Calu3 (cell line): Measurements from ENCODE around the gene KIRREL3. TPM values are rescaled to one million over a fixed set of nuclear protein-coding genes. Genes with fewer than 3 reads are reported as not detected.
"Not testable (repeated sequence)": the region's sequence is repeated elsewhere in the genome, so short reads cannot be mapped to it uniquely, and the experiment has no call there.

Experiments used
- BruUV-seq: library from RNA; stranded (reverse); fragments of 400-500 nt; replicated peaks from 2 replicates; lab custom pipeline; 2021; lab: Mats Ljungman, UMichigan
- CTCF ChIA-PET: fragments of 300-600 bp; sonication (Branson Sonifier 250); formaldehyde crosslinking; loops from one replicate; lab custom pipeline; 2022; ENCODE audit warnings: antibody characterized with exemption; lab: Charles Lee
- DNase-seq: peaks from one replicate; pipeline ENCODE4 v3.0.0; 2022
- H3K27ac Mint-ChIP-seq: one replicate; pipeline ENCODE4 v1.8.0; 2022; ENCODE audit warnings: mixed read lengths; ENCODE audit not compliant: unreplicated experiment
- H3K27me3 Mint-ChIP-seq: one replicate; pipeline ENCODE4 v1.8.0; 2022; ENCODE audit warnings: mixed read lengths; ENCODE audit not compliant: unreplicated experiment
- H3K36me3 Mint-ChIP-seq: one replicate; pipeline ENCODE4 v1.8.0; 2022; ENCODE audit warnings: mild to moderate bottlenecking, moderate library complexity, mixed read lengths; ENCODE audit not compliant: insufficient read depth, unreplicated experiment
- H3K4me1 Mint-ChIP-seq: one replicate; pipeline ENCODE4 v1.8.0; 2022; ENCODE audit warnings: mild to moderate bottlenecking, low read depth, mixed read lengths; ENCODE audit not compliant: unreplicated experiment
- H3K4me3 Mint-ChIP-seq: one replicate; pipeline ENCODE4 v1.8.0; 2022; ENCODE audit warnings: mild to moderate bottlenecking, low read depth, moderate library complexity, mixed read lengths; ENCODE audit not compliant: unreplicated experiment
- H3K9me3 Mint-ChIP-seq: one replicate; pipeline ENCODE4 v1.8.0; 2022; ENCODE audit warnings: low read depth, mixed read lengths; ENCODE audit not compliant: unreplicated experiment
- intact Hi-C: fragments of 100-400 bp; cut with micrococcal nuclease; formaldehyde crosslinking; loops from one replicate; pipeline ENCODE4 v1.10.0; 2022; ENCODE audit not compliant: unreplicated experiment
- total RNA-seq: library from RNA; stranded (reverse); gene quantifications from 2 replicates; pipeline ENCODE4 v1.2.3, GENCODE V29; 2022
- TF ChIP-seq, protein P1 (sequence below): fragments of 200-600 bp; IDR thresholded peaks from one replicate; pipeline ENCODE4 v1.8.0; 2022; ENCODE audit warnings: antibody characterized with exemption; ENCODE audit not compliant: unreplicated experiment

KIRREL3 gene
- total RNA-seq, 1 experiment from 2014 or later: 0.26 TPM

GRCh38 chr11:126391286-126391954, 609.1 kb downstream of the KIRREL3 start:
- Mint-ChIP-seq H3K36me3 (no peaks in the 10 kb centered on the region), H3K4me3 (no peak overlapping the region), H3K4me1 (peaks cover 11% of the 10 kb centered on the region), H3K9me3 (no peaks in the 10 kb centered on the region), H3K27ac (no peak overlapping the region), H3K27me3 (no peaks in the 10 kb centered on the region)
- no peak for DNase-seq
- no TSS peak for BruUV-seq
- CTCF ChIA-PET: no interaction called here
- intact Hi-C loops: no loop called here
- TF ChIP-seq, protein P1, sequence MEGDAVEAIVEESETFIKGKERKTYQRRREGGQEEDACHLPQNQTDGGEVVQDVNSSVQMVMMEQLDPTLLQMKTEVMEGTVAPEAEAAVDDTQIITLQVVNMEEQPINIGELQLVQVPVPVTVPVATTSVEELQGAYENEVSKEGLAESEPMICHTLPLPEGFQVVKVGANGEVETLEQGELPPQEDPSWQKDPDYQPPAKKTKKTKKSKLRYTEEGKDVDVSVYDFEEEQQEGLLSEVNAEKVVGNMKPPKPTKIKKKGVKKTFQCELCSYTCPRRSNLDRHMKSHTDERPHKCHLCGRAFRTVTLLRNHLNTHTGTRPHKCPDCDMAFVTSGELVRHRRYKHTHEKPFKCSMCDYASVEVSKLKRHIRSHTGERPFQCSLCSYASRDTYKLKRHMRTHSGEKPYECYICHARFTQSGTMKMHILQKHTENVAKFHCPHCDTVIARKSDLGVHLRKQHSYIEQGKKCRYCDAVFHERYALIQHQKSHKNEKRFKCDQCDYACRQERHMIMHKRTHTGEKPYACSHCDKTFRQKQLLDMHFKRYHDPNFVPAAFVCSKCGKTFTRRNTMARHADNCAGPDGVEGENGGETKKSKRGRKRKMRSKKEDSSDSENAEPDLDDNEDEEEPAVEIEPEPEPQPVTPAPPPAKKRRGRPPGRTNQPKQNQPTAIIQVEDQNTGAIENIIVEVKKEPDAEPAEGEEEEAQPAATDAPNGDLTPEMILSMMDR: no peak

- H3K4me3 Mint-ChIP-seq: no peak overlapping the region
- no TSS peak for BruUV-seq
- CTCF ChIA-PET: no interaction called here
- no peak for DNase-seq
- H3K9me3 Mint-ChIP-seq: no peaks in the 10 kb centered on the region
- no peak overlapping the region for H3K27ac Mint-ChIP-seq
- H3K4me1 Mint-ChIP-seq: peaks cover 17% of the 10 kb centered on the region
- H3K36me3 Mint-ChIP-seq: no peaks in the 10 kb centered on the region
- TF ChIP-seq, protein P1: no peak
- H3K27me3 Mint-ChIP-seq: no peaks in the 10 kb centered on the region
- intact Hi-C loops: no loop called here
Observed at GRCh38 chr11:126390272-126390867, 610.2 kb downstream of the KIRREL3 start.

DNA sequence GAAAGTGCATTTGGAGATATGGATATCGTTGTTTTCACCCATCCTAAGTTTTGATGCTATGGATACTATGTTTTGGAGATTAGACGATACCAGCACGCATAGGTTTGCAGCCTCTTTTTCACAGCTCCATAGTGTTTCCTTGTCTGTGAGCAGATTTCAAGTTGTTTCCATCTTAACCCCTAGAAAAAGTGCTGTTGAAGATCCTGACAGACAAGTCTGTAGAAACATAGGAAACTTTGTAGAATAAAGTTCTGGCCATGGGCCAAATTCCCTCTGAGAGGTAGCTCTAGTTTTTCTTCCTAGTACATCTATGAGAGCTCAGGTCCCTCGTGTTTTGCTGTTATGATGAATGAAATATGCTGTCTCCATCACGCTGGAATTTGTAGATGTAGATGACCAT, 612.7 kb downstream of the KIRREL3 start:
- H3K4me3 Mint-ChIP-seq: no peak overlapping the region
- intact Hi-C loops: no loop called here
- CTCF ChIA-PET: no interaction called here
- no peaks in the 10 kb centered on the region for H3K36me3 Mint-ChIP-seq
- H3K9me3 Mint-ChIP-seq: no peaks in the 10 kb centered on the region
- peaks cover 17% of the 10 kb centered on the region for H3K4me1 Mint-ChIP-seq
- H3K27ac Mint-ChIP-seq: no peak overlapping the region
- no peak for DNase-seq
- no peaks in the 10 kb centered on the region for H3K27me3 Mint-ChIP-seq
- no TSS peak for BruUV-seq
- TF ChIP-seq, protein P1: no peak

DNA sequence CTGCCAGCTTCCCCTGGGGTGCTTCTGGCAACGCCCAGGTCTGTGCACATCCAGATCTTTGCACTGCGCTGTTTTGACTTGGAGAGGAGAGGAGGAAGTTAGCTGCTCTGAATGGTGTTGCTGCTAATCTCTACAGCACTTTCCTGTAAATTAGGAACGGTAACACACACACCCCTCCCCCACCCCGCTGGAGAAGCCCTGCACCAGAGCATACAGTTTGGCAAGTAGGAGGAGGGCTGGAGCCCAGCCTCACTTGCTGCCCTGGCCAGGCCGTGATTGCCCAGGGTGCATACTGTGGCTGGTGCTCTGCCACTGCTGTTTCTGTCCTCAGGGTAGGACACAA, 613.9 kb downstream of the KIRREL3 start:
- CTCF ChIA-PET, H3K4me3 Mint-ChIP-seq, H3K27ac Mint-ChIP-seq, H3K27me3 Mint-ChIP-seq, intact Hi-C loops, BruUV-seq, H3K9me3 Mint-ChIP-seq, H3K36me3 Mint-ChIP-seq: not testable (repeated sequence)
- peaks cover 17% of the 10 kb centered on the region for H3K4me1 Mint-ChIP-seq
- peak; percentile 12 for DNase-seq
